Stimulated activated CD4-positive, alpha-beta T cell treated with anti-CD3 and anti-CD28 coated beads, TNF-alpha, amount 100 ng/mL, for 4 hours (primary cell): ENCODE results near the gene KAZN.
"Not testable (repeated sequence)": the region's sequence is repeated elsewhere in the genome, so short reads cannot be mapped to it uniquely, and the experiment has no call there.

Experiments
- DNase-seq, 3 experiments: peaks; one replicate each; pipeline ENCODE4 v3.0.0-alpha.2; 2020; ENCODE audit warnings: low read depth in 3 of 3

KAZN gene

GRCh38 chr1:15034656-15035055 lies 436.2 kb downstream of the KAZN start:
- DNase-seq: no peak

DNA sequence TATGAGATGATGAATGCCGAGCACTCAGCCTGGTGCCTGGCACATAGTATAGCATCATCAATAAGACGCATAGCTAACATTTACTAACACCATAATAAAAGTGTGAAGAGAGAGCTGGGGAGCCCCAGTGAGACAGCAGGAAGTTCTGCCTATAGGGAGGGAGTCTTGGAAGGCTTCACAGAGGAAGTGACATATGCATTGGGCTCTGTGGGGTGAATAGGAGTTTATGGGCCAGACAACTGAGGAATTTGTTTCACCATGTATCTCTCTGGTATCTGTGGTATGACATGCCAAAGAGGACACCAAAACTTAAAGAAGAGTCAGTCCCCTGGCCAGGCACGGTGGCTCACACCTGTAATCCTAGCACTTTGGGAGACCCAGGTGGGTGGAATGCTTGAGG lies 436.8 kb downstream of the KAZN start:
- DNase-seq: no peak

DNA sequence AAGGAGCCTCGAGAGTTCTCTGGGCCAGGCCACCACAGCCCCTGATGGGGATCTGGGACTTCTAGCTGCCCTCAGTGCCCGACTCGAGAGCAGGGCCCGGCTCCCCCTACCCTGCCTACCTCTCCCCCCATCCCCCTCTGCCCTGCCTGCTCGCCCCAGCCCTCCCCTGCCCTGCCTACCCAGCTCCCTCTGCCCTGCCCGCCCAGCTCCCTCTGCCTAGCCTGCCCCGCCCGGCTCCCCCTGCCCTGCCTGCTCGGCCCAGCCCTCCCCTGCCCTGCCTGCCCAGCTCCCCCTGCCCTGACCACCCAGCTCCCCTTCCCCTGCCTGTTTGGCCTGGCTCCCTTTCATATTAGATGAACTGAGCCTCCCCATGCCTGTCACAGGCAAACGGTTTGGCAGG lies 437.6 kb downstream of the KAZN start:
- no peak for DNase-seq

DNA sequence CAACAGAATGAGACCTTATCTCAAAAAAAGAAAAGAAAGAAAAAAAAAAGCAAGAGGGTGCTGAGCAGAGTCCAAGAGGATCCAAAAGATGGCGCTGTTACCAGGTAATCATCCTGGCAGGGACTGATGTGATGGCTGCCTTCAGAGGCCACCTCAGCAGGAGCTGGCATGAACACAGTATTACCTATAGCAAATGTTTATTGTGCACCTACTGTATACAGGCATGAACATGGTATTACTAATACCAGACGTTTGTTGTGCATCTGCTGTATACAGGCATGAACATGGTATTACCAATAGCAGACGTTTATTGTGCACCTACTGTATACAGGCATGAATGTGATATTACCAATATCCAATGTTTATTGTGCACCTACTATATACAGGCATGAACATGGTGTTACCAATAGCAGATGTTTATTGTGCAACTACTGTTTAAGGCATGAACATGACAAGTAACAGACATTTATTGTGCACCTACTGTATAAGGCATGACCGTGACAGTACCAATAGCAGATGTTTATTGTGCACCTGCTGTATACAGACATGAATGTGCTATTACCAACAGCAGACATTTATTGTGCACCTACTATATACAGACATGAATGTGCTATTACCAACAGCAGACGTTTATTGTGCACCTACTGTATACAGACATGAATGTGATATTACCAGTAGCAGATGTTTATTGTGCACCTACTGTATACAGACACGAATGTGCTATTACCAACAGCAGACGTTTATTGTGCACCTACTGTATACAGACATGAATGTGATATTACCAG lies 439.9 kb downstream of the KAZN start:
- no peak for DNase-seq

DNA sequence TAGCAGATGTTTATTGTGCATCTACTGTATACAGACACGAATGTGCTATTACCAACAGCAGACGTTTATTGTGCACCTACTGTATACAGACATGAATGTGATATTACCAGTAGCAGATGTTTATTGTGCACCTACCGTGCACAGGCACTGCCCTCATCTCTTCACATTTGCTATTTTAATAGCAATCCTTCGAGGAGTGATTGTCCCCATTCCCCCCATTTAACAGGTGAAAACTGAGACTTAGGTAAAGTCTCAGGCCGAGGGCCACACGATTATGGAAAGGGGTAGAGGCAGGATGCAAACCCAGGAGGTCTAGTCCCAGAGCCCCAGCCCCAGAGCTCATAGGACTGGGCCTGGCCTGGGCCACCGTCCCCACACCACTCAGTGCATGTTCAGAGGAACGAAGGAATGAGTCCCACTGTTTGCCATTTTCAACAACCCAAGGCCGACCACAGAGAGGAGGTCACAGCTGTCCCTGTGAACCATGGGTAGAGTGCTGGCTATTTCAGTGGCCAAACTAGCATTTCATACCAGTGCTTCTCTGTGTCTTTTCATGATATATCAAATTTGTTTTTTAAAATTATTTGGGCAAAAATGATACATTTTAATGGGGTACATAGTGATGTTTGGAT lies 440.6 kb downstream of the KAZN start:
- DNase-seq: no peak

- no peak for DNase-seq
These were observed 441.4 kb downstream of the KAZN start for GRCh38 chr1:15039901-15040300.

DNA sequence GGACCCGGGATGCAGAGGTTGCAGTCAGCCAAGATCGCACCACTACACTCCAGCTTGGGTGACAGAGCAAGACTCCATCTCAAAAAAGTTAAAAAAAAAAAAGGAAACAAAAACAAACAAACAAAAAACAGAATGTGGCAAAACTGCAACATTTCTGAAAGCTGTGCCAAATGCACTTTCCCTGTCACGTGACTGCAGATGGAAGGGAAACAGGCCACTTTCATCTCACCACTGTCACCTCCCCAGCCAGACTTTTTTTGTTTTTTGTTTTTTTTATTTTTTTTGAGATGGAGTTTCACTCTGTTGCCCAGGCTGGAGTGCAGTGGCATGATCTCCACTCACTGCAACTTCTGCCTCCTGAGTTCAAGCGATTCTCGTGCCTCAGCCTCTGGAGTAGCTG lies 442.2 kb downstream of the KAZN start:
- not testable (repeated sequence) for DNase-seq

DNA sequence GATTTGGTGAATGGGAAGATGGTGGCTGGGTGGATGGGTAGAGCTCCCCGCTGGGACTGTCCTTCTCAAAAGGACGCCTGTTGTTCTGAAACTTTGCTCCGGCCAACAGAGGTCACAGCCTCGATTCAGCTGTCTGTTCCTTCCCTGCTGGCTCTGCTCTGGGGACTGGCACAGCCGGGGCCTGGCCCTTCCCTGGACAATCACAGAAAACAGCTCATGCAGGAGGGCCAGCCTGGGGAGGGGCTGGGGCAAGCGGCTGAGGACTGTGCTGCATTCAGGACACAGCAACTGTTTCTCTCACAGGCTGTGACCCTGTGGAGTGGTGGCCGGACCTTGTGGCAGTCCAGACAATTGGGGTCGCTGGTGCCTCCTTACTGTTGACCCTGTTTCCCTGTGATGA lies 444.4 kb downstream of the KAZN start:
- DNase-seq: no peak

- DNase-seq: no peak
These were observed 445.4 kb downstream of the KAZN start for GRCh38 chr1:15043934-15044333.

GRCh38 chr1:15045123-15045522 lies 446.6 kb downstream of the KAZN start:
- DNase-seq: no peak

GRCh38 chr1:15046487-15047165 lies 448.1 kb downstream of the KAZN start:
- peak in 2 of 3 experiments; percentile 11 to 23 for DNase-seq

DNA sequence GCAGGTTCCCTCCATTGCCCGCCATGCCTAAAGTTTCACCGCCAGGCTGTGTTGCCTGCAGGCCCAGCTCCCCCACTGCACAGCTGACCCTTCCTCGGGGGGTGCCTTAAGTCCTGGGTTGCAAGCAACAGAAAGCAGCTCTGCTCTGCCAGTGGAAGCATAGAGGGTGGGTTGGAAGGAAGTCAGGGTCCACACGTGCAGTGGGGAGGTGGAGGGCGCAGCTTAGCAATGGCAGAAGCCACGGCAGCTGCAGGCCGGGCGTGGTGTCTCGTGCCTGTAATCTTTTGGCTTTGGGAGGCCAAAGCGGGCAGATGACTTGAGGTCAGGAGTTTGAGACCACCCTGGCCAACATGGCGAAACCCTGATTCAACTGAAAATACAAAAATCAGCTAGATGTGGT lies 448.8 kb downstream of the KAZN start:
- DNase-seq: no peak

DNA sequence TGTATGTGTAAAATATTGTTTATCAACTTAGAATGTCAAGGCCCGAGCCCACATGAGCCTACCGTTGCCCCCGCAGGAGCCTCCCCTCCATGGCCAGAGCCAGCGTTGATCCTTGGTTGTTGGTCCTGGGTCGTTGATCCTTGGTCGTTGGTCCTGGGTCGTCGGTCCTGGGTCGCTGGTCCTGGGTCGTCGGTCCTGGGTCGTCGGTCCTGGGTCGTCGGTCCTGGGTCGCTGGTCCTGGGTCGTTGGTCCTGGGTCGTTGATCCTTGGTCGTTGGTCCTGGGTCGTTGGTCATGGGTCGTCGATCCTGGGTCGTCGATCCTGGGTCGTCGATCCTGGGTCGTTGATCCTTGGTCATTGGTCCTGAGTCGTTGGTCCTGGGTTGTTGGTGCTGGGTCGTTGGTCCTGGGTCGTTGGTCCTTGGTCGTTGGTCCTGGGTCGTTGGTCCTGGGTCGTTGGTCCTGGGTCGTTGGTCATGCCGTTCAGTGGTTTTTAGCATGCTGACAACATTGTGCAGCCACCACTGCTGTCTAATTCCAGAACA lies 450.0 kb downstream of the KAZN start:
- no peak for DNase-seq

- DNase-seq: no peak
These were observed 450.6 kb downstream of the KAZN start for GRCh38 chr1:15049067-15049466.

DNA sequence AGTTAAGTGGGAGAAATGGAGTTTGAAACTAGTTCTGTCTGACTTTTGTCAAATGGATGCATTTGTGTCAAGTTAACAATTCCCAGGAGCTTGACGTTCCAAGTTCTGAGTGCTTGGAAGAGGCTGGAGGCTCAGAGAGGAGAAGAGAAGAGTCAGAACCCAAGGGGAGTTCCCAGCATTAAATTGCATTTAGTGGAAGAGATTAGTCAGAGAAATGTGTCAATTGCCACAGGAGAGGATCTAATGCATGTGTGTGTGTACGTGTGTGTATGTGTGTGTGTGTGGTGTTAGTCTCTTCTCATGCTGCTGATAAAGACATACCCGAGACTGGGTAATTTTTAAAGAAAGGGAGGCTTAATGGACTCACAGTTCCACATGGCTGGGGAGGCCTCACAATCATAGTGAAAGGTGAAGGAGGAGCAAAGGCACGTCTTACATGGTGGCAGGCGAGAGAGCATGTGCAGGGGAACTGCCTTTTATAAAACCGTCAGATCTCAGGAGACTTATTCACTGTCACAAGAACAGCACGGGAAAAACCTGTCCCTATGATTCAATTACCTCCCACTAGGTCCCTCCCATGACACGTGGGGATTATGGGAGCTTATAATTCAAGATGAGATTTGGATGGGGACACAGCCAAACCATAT lies 453.5 kb downstream of the KAZN start:
- no peak for DNase-seq

GRCh38 chr1:15053153-15053552 lies 454.7 kb downstream of the KAZN start:
- no peak for DNase-seq

DNA sequence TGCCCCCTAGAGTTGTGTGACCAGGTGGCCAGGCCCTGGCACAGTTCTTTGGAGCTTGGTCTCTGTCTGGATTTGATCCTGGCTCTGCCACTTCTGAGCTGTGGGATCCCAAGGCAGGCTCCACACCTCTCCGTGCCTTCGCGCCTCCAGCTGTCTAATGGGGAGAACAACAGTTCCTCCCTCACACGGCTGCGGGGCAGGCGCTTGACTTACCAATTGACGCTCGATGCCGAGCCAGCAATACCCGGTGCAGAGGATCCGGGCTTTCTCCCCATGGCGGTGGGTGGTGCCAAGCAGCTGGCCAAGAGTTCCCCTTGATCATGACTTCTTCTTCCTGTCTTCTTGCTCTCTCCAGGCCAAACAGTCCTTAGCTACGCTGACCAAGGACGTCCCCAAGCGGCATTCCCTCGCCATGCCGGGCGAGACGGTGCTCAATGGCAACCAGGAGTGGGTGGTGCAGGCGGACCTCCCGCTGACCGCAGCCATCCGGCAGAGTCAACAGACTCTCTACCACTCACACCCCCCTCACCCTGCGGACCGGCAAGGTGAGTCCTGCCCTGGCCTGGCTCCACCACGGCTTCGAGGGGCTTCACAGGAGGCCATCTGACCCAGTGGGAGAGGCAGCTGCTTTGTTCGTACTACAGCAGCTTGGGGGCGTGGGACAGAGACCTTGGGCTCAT lies 457.4 kb downstream of the KAZN start:
- no peak for DNase-seq

- DNase-seq: no peak
These were observed 458.2 kb downstream of the KAZN start for GRCh38 chr1:15056515-15057285.

GRCh38 chr1:15057834-15058233 lies 459.3 kb downstream of the KAZN start:
- DNase-seq: no peak

GRCh38 chr1:15058261-15058660 lies 459.8 kb downstream of the KAZN start:
- DNase-seq: no peak

GRCh38 chr1:15060104-15060503 lies 461.6 kb downstream of the KAZN start:
- DNase-seq: no peak
